OCI-LY3 (cell line): ENCODE data around the gene ABCA4.

Source experiments
- CTCF ChIP-seq: fragments of 200-600, 300-600 bp; sonication (generic); IDR thresholded peaks from 2 replicates; pipeline ENCODE4 v1.5.1; 2014; ENCODE audit warnings: antibody characterized with exemption, low read length, low read depth
- EZH2phosphoT487 ChIP-seq: fragments of 200-600 bp; shearing (Covaris generic); IDR thresholded peaks from 2 replicates; pipeline ENCODE4 v1.6.1; 2018; ENCODE audit warnings: antibody characterized with exemption, mixed run types, low read depth

- TF ChIP-seq CTCF (peak; percentile 63), EZH2phosphoT487 (no peak)
Observed at GRCh38 chr1:94025383-94026340, 95.3 kb downstream of the ABCA4 start.
